ENCODE data around the gene C2orf72. TPM values are rescaled to one million over a fixed set of nuclear protein-coding genes. Genes with fewer than 3 reads are reported as not detected.

C2orf72 gene
- total and polyA plus RNA-seq, 4 donors: 33.2 to 141 (median 84.9) TPM

GRCh38 chr2:231068525-231069222, 31.4 kb downstream of the C2orf72 start:
- WGBS: 84% methylated on average over 5 of the region's 5 CpGs
- Histone ChIP-seq H3K9ac (ENCODE audit: low read depth in 1 of 2, low read length in 2 of 2) (no peak overlapping the region), H3K27me3 (ENCODE audit: control insufficient read depth in 4 of 4, insufficient read depth in 4 of 4, low read length in 3 of 4) (no peaks in the 10 kb centered on the region), H3K36me3 (ENCODE audit: control insufficient read depth in 4 of 4, insufficient read depth in 3 of 4, low read depth in 1 of 4, low read length in 3 of 4) (peaks cover 8 to 65% (median 58%) of the 10 kb centered on the region in 4 donors), H3K9me3 (ENCODE audit: control insufficient read depth in 4 of 4, low read length in 3 of 4) (no peaks in the 10 kb centered on the region), H3K4me3 (ENCODE audit: low read depth in 1 of 3, low read length in 3 of 3) (no peak overlapping the region), H3K4me1 (ENCODE audit: control insufficient read depth in 4 of 4, insufficient read depth in 4 of 4, low read length in 3 of 4) (no peaks in the 10 kb centered on the region), H3K27ac (ENCODE audit: low read depth in 1 of 2, low read length in 2 of 2) (peak overlapping the region in 1 of 2 donors; percentile 40)
- no peak for TF ChIP-seq EGR1 (IDR thresholded peaks at IDR 0.05; ENCODE audit: low read depth in 2 of 2)
- TF ChIP-seq JUND (IDR thresholded peaks at IDR 0.05): peak in 1 of 2 donors; percentile 54
- TF ChIP-seq YY1 (IDR thresholded peaks at IDR 0.05): peak; percentile 26
- TF ChIP-seq HNF4A (conservative IDR thresholded peaks at IDR 0.05): peak in 1 of 2 donors; percentile 20
- TF ChIP-seq FOXA2 (IDR thresholded peaks at IDR 0.05): peak; percentile 60
- TF ChIP-seq RXRA (IDR thresholded peaks at IDR 0.05): peak in 1 of 2 donors; percentile 42
- TF ChIP-seq FOXA1 (IDR thresholded peaks at IDR 0.05): no peak
- DNase-seq (ENCODE audit: low spot score): no peak

GRCh38 chr2:231069379-231070054, 32.2 kb downstream of the C2orf72 start:
- Histone ChIP-seq H3K27me3 (ENCODE audit: control insufficient read depth in 4 of 4, insufficient read depth in 4 of 4, low read length in 3 of 4) (no peaks in the 10 kb centered on the region), H3K4me3 (ENCODE audit: low read depth in 1 of 3, low read length in 3 of 3) (no peak overlapping the region), H3K4me1 (ENCODE audit: control insufficient read depth in 4 of 4, insufficient read depth in 4 of 4, low read length in 3 of 4) (no peaks in the 10 kb centered on the region), H3K9me3 (ENCODE audit: control insufficient read depth in 4 of 4, low read length in 3 of 4) (no peaks in the 10 kb centered on the region), H3K9ac (ENCODE audit: low read depth in 1 of 2, low read length in 2 of 2) (no peak overlapping the region), H3K36me3 (ENCODE audit: control insufficient read depth in 4 of 4, insufficient read depth in 3 of 4, low read depth in 1 of 4, low read length in 3 of 4) (peaks cover 8 to 57% (median 52%) of the 10 kb centered on the region in 4 donors), H3K27ac (ENCODE audit: low read depth in 1 of 2, low read length in 2 of 2) (no peak overlapping the region)
- WGBS: 93% methylated on average over 1 of the region's 1 CpG
- DNase-seq (ENCODE audit: low spot score): no peak
- TF ChIP-seq FOXA2 (IDR thresholded peaks at IDR 0.05) (no peak), FOXA1 (IDR thresholded peaks at IDR 0.05) (no peak), GABPA (IDR thresholded peaks at IDR 0.05 in 1 of 2, conservative IDR thresholded peaks at IDR 0.05 in 1 of 2) (no peak), MAX (IDR thresholded peaks at IDR 0.05) (no peak), RAD21 (IDR thresholded peaks at IDR 0.05) (no peak), JUND (IDR thresholded peaks at IDR 0.05) (no peak), HNF4A (conservative IDR thresholded peaks at IDR 0.05) (no peak), REST (IDR thresholded peaks at IDR 0.05) (no peak), CTCF (IDR thresholded peaks at IDR 0.05; ENCODE audit: low read depth, low read length, missing input control) (no peak), YY1 (IDR thresholded peaks at IDR 0.05) (no peak), ZBTB33 (IDR thresholded peaks at IDR 0.05) (no peak), TAF1 (conservative IDR thresholded peaks at IDR 0.05) (no peak), ATF3 (IDR thresholded peaks at IDR 0.05) (no peak), NR2F2 (IDR thresholded peaks at IDR 0.05) (no peak), SP1 (IDR thresholded peaks at IDR 0.05) (no peak), HNF4G (IDR thresholded peaks at IDR 0.05) (no peak), RXRA (IDR thresholded peaks at IDR 0.05) (no peak)
